Endothelial cell of umbilical vein (primary cell): ENCODE measurements around the gene OR10A2. TPM values are rescaled to one million over a fixed set of nuclear protein-coding genes. Genes with fewer than 3 reads are reported as not detected.

Experiments
- BruUV-seq: library from RNA; stranded (reverse); fragments of 400-500 nt; replicated peaks from 2 replicates; lab custom pipeline; 2021; lab: Mats Ljungman, UMichigan
- CTCF ChIA-PET: fragments of 300-600, 350-600 bp; sonication (Branson Sonifier 250); formaldehyde crosslinking; loops from one replicate; lab custom pipeline; 2021; ENCODE audit warnings: antibody characterized with exemption, inconsistent platforms; lab: Charles Lee
- POLR2A ChIA-PET: fragments of 300-600, 350-600 bp; sonication (Branson Sonifier 250); formaldehyde crosslinking; loops from one replicate; lab custom pipeline; 2021; ENCODE audit warnings: antibody characterized with exemption, inconsistent platforms; lab: Charles Lee
- DNase-seq: peaks from one replicate; pipeline ENCODE4 v3.0.0-alpha.2; 2011; ENCODE audit warnings: low read depth, low spot score
- FAIRE-seq: peaks from 2 replicates; lab custom pipeline; 2011; peaks lifted over from hg19 to GRCh38; lab: Jason Lieb, UNC
- H2AFZ ChIP-seq: 2 replicates; pipeline ENCODE4 v1.6.0; 2012; ENCODE audit warnings: low read depth, low read length, control low read depth, inconsistent platforms
- H3K27ac ChIP-seq: 2 replicates; pipeline ENCODE4 v1.5.1; 2011; ENCODE audit warnings: low read depth, mild to moderate bottlenecking, control low read depth, low read length, moderate library complexity; ENCODE audit not compliant: insufficient read depth
- H3K27me3 ChIP-seq, 2 experiments: 2 replicates each; pipeline versions ENCODE4 v1.6.0 to v1.6.1; 2011; ENCODE audit warnings: low read length in 2 of 2, mixed read lengths in 1 of 2; ENCODE audit not compliant: control insufficient read depth in 2 of 2, insufficient read depth in 2 of 2
- H3K36me3 ChIP-seq, 2 experiments: 2 replicates in 1 of 2; 3 replicates in 1 of 2; pipeline ENCODE4 v1.5.1; 2011; ENCODE audit warnings: low read length in 2 of 2, mild to moderate bottlenecking in 1 of 2, moderate library complexity in 1 of 2; ENCODE audit not compliant: control insufficient read depth in 2 of 2, insufficient read depth in 2 of 2; ENCODE audit errors: extremely low read depth in 1 of 2
- H3K4me1 ChIP-seq: 3 replicates; pipeline ENCODE4 v1.5.1; 2011; ENCODE audit warnings: mild to moderate bottlenecking, low read length; ENCODE audit not compliant: control insufficient read depth, insufficient read depth; ENCODE audit errors: extremely low read depth
- H3K4me2 ChIP-seq: 2 replicates; pipeline ENCODE4 v1.6.1; 2011; ENCODE audit warnings: low read length, control low read depth, mixed read lengths; ENCODE audit not compliant: insufficient read depth
- H3K4me3 ChIP-seq, 3 experiments: fragments of 200-600 bp in 1 of 3; sonication (generic), shearing (Covaris generic) in 1 of 3; replicated peaks in 1 of 3; 2 replicates each; pipeline ENCODE4 v1.5.1; 2011 to 2016; ENCODE audit warnings: control low read depth in 3 of 3, low read length in 3 of 3, mild to moderate bottlenecking in 2 of 3, inconsistent platforms in 1 of 3, low read depth in 1 of 3, moderate library complexity in 1 of 3; ENCODE audit not compliant: insufficient read depth in 1 of 3
- H3K79me2 ChIP-seq: 2 replicates; pipeline ENCODE4 v1.6.0; 2012; ENCODE audit warnings: low read length, inconsistent platforms; ENCODE audit not compliant: control insufficient read depth, insufficient read depth
- H3K9ac ChIP-seq: replicated peaks from 2 replicates; pipeline ENCODE3; 2011; ENCODE audit warnings: low read length, control low read depth; ENCODE audit not compliant: insufficient read depth; ENCODE audit errors: extremely low read depth
- H3K9me1 ChIP-seq: replicated peaks from 3 replicates; pipeline ENCODE4 v1.6.0; 2011; ENCODE audit warnings: mild to moderate bottlenecking, low read length; ENCODE audit not compliant: control insufficient read depth, insufficient read depth; ENCODE audit errors: extremely low read depth
- H3K9me3 ChIP-seq: replicated peaks from 2 replicates; pipeline ENCODE4 v1.5.1; 2012; ENCODE audit warnings: low read length, inconsistent platforms; ENCODE audit not compliant: control insufficient read depth, insufficient read depth
- H4K20me1 ChIP-seq: replicated peaks from 2 replicates; pipeline ENCODE3; 2011; ENCODE audit warnings: mild to moderate bottlenecking, low read length; ENCODE audit not compliant: control insufficient read depth, insufficient read depth; ENCODE audit errors: extremely low read depth
- EZH2 ChIP-seq: IDR thresholded peaks from 2 replicates; pipeline ENCODE4 v1.6.1; 2012; ENCODE audit warnings: borderline replicate concordance, low read depth, mild to moderate bottlenecking, moderate library complexity, low read length, inconsistent platforms; ENCODE audit not compliant: severe bottlenecking
- FOS ChIP-seq: IDR thresholded peaks from 2 replicates; pipeline ENCODE4 v1.6.1; 2011; ENCODE audit warnings: mild to moderate bottlenecking, low read length, moderate library complexity, borderline replicate concordance; ENCODE audit not compliant: insufficient read depth
- GATA2 ChIP-seq: IDR thresholded peaks from 2 replicates; pipeline ENCODE4 v1.7.0; 2011; ENCODE audit warnings: low read depth, mild to moderate bottlenecking, moderate library complexity, mixed read lengths, low read length; ENCODE audit not compliant: insufficient read length, insufficient read depth
- JUN ChIP-seq: IDR thresholded peaks from 2 replicates; pipeline ENCODE4 v1.6.1; 2011; ENCODE audit warnings: borderline replicate concordance, low read depth; ENCODE audit not compliant: insufficient read length, insufficient read depth
- MAX ChIP-seq: IDR thresholded peaks from 2 replicates; pipeline ENCODE4 v1.6.1; 2011; ENCODE audit not compliant: insufficient read depth, insufficient read length
- MYC ChIP-seq: IDR thresholded peaks from one replicate; pipeline ENCODE4 v1.6.1; 2011; ENCODE audit warnings: mild to moderate bottlenecking, low read depth, low read length
- POLR2A ChIP-seq: IDR thresholded peaks from 2 replicates; pipeline ENCODE4 v1.6.1; 2012; ENCODE audit warnings: low read depth, mild to moderate bottlenecking, control low read depth, low read length
- POLR2AphosphoS5 ChIP-seq: IDR thresholded peaks from 2 replicates; pipeline ENCODE4 v1.6.1; 2012; ENCODE audit warnings: low read depth, mild to moderate bottlenecking, control low read depth, low read length, moderate library complexity; ENCODE audit not compliant: insufficient read depth
- dilution Hi-C: fragments of 300-500 bp; cut with MboI; formaldehyde crosslinking; loops from one replicate; pipeline ENCODE4 v1.15.0; 2019; ENCODE audit warnings: low sequenced_read_pairs; ENCODE audit not compliant: extremely low pct_ligation_motif_present
- intact Hi-C: fragments of 100-400 bp; cut with micrococcal nuclease; formaldehyde crosslinking; loops from one replicate; pipeline ENCODE4 v1.10.0; 2022
- polyA plus RNA-seq, 4 experiments: library from polyadenylated mRNA; depleted of rRNA in 3 of 4; stranded (reverse) in 3 of 4; unstranded in 1 of 4; fragments of >200 nt; gene quantifications; 2 replicates each; pipeline versions ENCODE4 v1.2.1 to v1.2.3, GENCODE V29; 2011 to 2012; ENCODE audit warnings: missing spikeins in 1 of 4
- total RNA-seq: library from RNA; stranded (reverse); gene quantifications from 2 replicates; pipeline ENCODE4 v1.2.3, GENCODE V29; 2021
- TF ChIP-seq, protein P1 (sequence below), 2 donors: IDR thresholded peaks; 1 replicate in 1 of 2; 2 replicates in 1 of 2; pipeline ENCODE4 v1.5.1; 2011; ENCODE audit warnings: low read length in 2 of 2, mild to moderate bottlenecking in 2 of 2, moderate library complexity in 2 of 2, control low read depth in 1 of 2, inconsistent platforms in 1 of 2, low read depth in 1 of 2; ENCODE audit not compliant: insufficient read depth in 1 of 2; ENCODE audit errors: extremely low read depth in 1 of 2

Gene OR10A2
- total and polyA plus RNA-seq, 2 donors (not counting 3 experiments of a cell fraction or from before 2014, with no cell fraction given): not detected

- BruUV-seq: no TSS peak
- no peak for FAIRE-seq
- dilution Hi-C loops: no loop called here
These were observed 31.2 kb downstream of the OR10A2 start for GRCh38 chr11:6894097-6894496.

More at GRCh38 chr11:6894097-6894496, 31.2 kb downstream of the OR10A2 start:
- H3K27ac ChIP-seq: no peak overlapping the region
- no peak overlapping the region for H3K4me3 ChIP-seq
- ChIA-PET CTCF (no interaction called here), POLR2A (no interaction called here)
- H3K27me3 ChIP-seq: no peaks in the 10 kb centered on the region
- DNase-seq: no peak
- intact Hi-C loops: no loop called here
- H3K79me2 ChIP-seq: no peaks in the 10 kb centered on the region
- H3K9me1 ChIP-seq: no peaks in the 10 kb centered on the region
- H3K4me1 ChIP-seq: no peaks in the 10 kb centered on the region
- no peak overlapping the region for H3K9ac ChIP-seq
- no peak for TF ChIP-seq JUN
- TF ChIP-seq MYC: no peak
- TF ChIP-seq GATA2: no peak
- TF ChIP-seq FOS: no peak
- TF ChIP-seq MAX: no peak
- TF ChIP-seq EZH2: no peak
- TF ChIP-seq, protein P1, sequence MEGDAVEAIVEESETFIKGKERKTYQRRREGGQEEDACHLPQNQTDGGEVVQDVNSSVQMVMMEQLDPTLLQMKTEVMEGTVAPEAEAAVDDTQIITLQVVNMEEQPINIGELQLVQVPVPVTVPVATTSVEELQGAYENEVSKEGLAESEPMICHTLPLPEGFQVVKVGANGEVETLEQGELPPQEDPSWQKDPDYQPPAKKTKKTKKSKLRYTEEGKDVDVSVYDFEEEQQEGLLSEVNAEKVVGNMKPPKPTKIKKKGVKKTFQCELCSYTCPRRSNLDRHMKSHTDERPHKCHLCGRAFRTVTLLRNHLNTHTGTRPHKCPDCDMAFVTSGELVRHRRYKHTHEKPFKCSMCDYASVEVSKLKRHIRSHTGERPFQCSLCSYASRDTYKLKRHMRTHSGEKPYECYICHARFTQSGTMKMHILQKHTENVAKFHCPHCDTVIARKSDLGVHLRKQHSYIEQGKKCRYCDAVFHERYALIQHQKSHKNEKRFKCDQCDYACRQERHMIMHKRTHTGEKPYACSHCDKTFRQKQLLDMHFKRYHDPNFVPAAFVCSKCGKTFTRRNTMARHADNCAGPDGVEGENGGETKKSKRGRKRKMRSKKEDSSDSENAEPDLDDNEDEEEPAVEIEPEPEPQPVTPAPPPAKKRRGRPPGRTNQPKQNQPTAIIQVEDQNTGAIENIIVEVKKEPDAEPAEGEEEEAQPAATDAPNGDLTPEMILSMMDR (IDR thresholded peaks at IDR 0.05; ENCODE audit: extremely low read depth in 1 of 2, insufficient read depth in 1 of 2, low read depth in 1 of 2, low read length in 2 of 2): no peak
- TF ChIP-seq POLR2A: no peak
- TF ChIP-seq POLR2AphosphoS5: no peak
- no peak overlapping the region for H2AFZ ChIP-seq
- H3K9me3 ChIP-seq: no peaks in the 10 kb centered on the region
- H3K36me3 ChIP-seq: no peaks in the 10 kb centered on the region
- no peak overlapping the region for H3K4me2 ChIP-seq
- H4K20me1 ChIP-seq: no peaks in the 10 kb centered on the region
